NCI-H524 (cell line): ENCODE measurements around the gene KIAA0319L.

Experiments
- DNase-seq, 2 experiments: peaks; one replicate each; lab custom pipeline; 2025; lab: John Stamatoyannopoulos, UW

KIAA0319L gene

GRCh38 chr1:35561972-35562680 is 4.9 kb upstream of the KIAA0319L start:
- no peak for DNase-seq

- DNase-seq, result no peak
These were observed 4.2 kb upstream of the KIAA0319L start for GRCh38 chr1:35561297-35561971.

GRCh38 chr1:35560256-35561225 is 3.3 kb upstream of the KIAA0319L start:
- no peak for DNase-seq

DNA sequence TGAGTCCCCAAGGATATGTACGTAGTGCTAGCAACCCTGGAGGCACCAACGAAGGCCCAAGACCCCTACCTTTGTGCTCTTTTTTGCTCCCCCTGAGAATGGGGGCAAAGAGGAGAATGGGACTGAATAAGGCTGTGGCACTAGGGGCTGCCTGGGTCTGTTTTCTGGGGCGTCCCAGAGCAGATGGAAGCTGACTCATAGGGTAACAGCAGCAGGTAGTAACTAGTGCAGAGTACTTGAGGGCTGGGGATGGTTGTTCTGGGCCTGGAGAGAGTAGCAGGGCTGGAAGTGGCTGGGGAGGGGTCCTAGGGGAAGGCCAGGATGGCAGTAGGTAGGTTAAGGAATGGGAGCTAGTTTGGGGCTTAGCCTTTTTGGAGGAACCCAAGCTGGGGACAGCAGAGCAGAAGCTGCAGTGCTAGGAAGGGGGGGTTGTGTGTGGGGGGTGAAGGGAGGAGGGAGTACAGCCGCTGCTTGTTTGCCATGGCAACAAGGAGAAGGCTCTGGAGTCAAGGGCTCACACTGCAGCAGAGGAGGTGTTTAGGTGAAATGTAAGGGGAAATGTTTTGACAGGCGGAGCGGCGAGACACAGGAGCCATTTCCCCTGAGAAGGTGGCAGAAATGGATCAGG is 2.2 kb upstream of the KIAA0319L start:
- DNase-seq, result no peak

- peak in 1 of 2 experiments; percentile 38 for DNase-seq
These were observed 1.4 kb upstream of the KIAA0319L start for GRCh38 chr1:35558374-35559316.

- peak; percentile 91 to 97 for DNase-seq
These were observed 589 bp upstream of the KIAA0319L start, which contains the start of gene NCDN for GRCh38 chr1:35557611-35558373. TSS of gene NCDN (plus strand) at chr1:35557799. CDS start at chr1:35558191, 392 bp downstream.

DNA sequence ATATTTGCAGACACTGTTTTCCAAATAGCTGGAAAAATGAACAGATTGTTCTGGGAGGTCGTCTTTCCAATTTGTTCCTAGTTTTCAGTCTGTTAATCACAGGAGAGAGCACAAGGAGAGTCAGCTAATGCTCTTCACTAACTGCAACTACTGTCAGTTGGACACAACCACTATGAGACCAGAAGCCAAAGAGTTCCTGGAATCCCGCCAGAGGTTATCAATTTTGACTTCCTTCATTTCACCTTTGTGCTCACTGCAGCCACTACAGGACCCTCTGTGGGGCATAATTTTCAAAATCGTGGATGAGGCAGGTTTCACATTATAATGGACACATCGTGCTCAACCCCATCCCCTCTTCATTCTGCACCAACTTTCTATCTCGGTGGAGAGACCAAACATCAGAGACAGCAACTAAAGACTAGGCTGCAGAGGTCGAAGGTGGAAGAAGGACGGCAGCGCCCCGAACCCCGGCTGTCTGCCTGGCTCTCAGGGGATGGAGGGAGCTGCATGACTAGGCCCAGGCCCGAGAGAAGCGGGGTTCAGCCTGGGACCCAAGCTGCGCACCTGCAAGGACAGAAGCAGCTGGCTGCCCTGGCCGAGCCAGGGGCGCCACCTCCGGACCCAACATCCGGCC is 602 bp downstream of the KIAA0319L start:
- DNase-seq, result no peak

GRCh38 chr1:35555601-35556477 is 1.4 kb downstream of the KIAA0319L start:
- DNase-seq, result peak in 1 of 2 experiments; percentile 32

DNA sequence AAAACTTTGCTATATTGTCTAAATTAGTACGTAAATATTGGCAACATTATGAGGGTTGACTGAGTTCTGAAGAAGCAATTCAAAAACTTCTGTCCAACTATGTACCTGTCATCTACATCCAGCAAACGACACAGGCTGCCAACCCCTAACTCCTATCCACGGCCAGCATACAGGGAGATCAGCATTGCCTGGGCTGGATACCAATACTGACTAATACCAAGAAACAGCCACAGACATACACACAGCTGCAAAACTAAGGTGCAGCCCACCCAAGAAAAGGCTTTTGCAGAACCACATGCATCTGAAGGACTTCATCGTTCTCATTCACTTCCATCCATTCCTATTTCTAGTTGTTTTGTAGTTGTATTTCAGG is 2.0 kb downstream of the KIAA0319L start:
- no peak for DNase-seq

- no peak for DNase-seq
These were observed 2.7 kb downstream of the KIAA0319L start for GRCh38 chr1:35554266-35555211.

GRCh38 chr1:35553851-35554250 is 3.4 kb downstream of the KIAA0319L start:
- no peak for DNase-seq

DNA sequence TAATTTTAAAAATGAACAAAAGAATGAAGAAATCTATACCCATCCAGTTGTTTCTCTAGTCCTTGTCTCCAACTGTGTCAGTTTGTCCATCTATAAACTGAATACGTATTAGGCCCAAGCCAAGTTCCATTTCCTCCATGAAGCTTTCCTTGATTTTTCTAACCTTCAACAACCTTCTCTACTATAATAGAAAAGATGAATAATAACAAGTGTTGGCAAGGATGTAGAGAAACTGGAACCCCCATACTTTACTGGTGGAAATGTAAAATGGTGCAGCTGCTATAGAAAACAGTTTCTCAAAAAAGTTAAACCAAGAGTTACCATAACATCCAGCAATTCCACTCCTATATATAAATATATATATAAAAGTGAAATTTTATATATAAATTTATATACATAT is 10.6 kb downstream of the KIAA0319L start:
- DNase-seq, result no peak

DNA sequence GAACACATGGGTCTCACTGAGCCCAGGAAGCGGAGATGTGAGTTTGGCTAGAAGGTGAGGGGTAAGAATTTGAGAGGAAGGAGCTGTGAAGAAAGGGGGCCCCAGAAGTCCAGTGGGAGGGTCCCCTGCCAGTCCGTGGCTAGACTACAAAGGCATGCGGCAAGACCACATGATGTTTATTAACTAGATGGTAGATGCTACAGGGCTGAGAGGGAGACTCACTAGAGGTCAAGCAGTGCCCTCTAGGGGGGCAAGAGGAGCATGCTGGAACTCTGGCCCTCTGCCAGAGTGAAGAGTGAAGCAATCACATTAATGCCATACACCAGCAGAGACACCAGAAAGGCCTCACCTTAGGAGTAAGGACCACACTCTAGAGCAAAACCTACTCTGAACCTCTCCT is 12.2 kb downstream of the KIAA0319L start:
- peak; percentile 45 to 81 for DNase-seq

- no peak for DNase-seq
These were observed 17.4 kb downstream of the KIAA0319L start for GRCh38 chr1:35539824-35540261.

GRCh38 chr1:35539073-35539823 is 18.0 kb downstream of the KIAA0319L start:
- peak; percentile 12 to 72 for DNase-seq

DNA sequence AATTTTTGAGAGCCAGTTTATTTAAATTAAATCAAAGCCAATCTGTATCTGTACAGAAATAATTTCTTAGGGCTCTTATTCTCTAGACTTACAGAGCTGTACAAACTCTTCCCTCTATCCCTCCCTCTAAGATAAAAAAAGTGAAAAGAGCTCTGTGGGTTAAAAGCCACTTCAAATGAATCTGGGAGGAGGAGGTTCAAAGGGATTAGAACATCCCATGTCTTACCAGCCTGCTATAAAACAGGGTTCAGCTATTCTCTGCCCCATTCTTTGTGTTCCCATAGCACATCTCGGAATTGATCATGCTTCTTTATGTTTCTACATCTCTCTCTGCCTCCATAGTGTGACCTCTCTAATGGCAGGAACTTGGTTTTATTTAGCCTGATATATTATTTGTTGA is 19.4 kb downstream of the KIAA0319L start:
- DNase-seq, result peak in 1 of 2 experiments; percentile 8
